HAP-1 (cell line): ENCODE measurements around the gene CEP152.
"Not testable (repeated sequence)": the region's sequence is repeated elsewhere in the genome, so short reads cannot be mapped to it uniquely, and the experiment has no call there.

Experiments
- DNase-seq, 2 experiments: peaks; one replicate each; pipeline ENCODE4 v3.0.0-alpha.2; 2016 to 2020; ENCODE audit warnings: low spot score in 2 of 2
- H3K27me3 ChIP-seq: fragments of 250-450 bp; sonication (Bioruptor Pico); 2 replicates; pipeline ENCODE4 v1.5.1; 2020; ENCODE audit warnings: low read depth, mild to moderate bottlenecking, moderate library complexity
- H3K36me3 ChIP-seq: fragments of 250-450 bp; sonication (Bioruptor Pico); replicated peaks from 2 replicates; pipeline ENCODE4 v1.5.1; 2020; ENCODE audit warnings: mild to moderate bottlenecking
- H3K4me1 ChIP-seq: fragments of 250-450 bp; sonication (Bioruptor Pico); 2 replicates; pipeline ENCODE4 v1.5.1; 2020; ENCODE audit warnings: mild to moderate bottlenecking
- H3K4me3 ChIP-seq: fragments of 250-450 bp; sonication (Bioruptor Pico); 2 replicates; pipeline ENCODE4 v1.5.1; 2020; ENCODE audit warnings: mild to moderate bottlenecking, moderate library complexity
- H3K9me3 ChIP-seq: fragments of 250-450 bp; sonication (Bioruptor Pico); 2 replicates; pipeline ENCODE4 v1.5.1; 2020; ENCODE audit warnings: mild to moderate bottlenecking, moderate library complexity
- in situ Hi-C: fragments of 300-500 bp; cut with MboI; formaldehyde crosslinking; loops from 3 replicates; pipeline ENCODE4 v1.14.3; 2020; ENCODE audit warnings: low sequenced_read_pairs, inconsistent platforms, mixed read lengths

CEP152 gene

GRCh38 chr15:48800811-48801455 lies 9.9 kb downstream of the CEP152 start:
- in situ Hi-C loops = no loop called here
- DNase-seq = peak in 1 of 2 experiments; percentile 92
- H3K4me1 ChIP-seq = peaks cover 29% of the 10 kb centered on the region
- H3K36me3 ChIP-seq = peaks cover 9% of the 10 kb centered on the region
- no peak overlapping the region for H3K4me3 ChIP-seq
- no peaks in the 10 kb centered on the region for H3K27me3 ChIP-seq
- no peaks in the 10 kb centered on the region for H3K9me3 ChIP-seq

- in situ Hi-C loops = no loop called here
- H3K36me3 ChIP-seq = peaks cover 15% of the 10 kb centered on the region
- H3K4me3 ChIP-seq = no peak overlapping the region
- H3K9me3 ChIP-seq = no peaks in the 10 kb centered on the region
- H3K4me1 ChIP-seq = peaks cover 29% of the 10 kb centered on the region
- no peak for DNase-seq
- no peaks in the 10 kb centered on the region for H3K27me3 ChIP-seq
Measured at GRCh38 chr15:48800245-48800644, 10.6 kb downstream of the CEP152 start.

GRCh38 chr15:48798319-48798718 lies 12.6 kb downstream of the CEP152 start:
- Histone ChIP-seq H3K27me3 (no peaks in the 10 kb centered on the region), H3K4me3 (no peak overlapping the region), H3K9me3 (no peaks in the 10 kb centered on the region), H3K36me3 (peaks cover 22% of the 10 kb centered on the region), H3K4me1 (peaks cover 29% of the 10 kb centered on the region)
- in situ Hi-C loops = no loop called here
- DNase-seq = no peak

- Histone ChIP-seq H3K4me1 (peaks cover 27% of the 10 kb centered on the region), H3K27me3 (no peaks in the 10 kb centered on the region), H3K9me3 (no peaks in the 10 kb centered on the region), H3K36me3 (peaks cover 29% of the 10 kb centered on the region), H3K4me3 (no peak overlapping the region)
- no peak for DNase-seq
- in situ Hi-C loops = no loop called here
Measured at GRCh38 chr15:48796930-48797329, 13.9 kb downstream of the CEP152 start.

- no peak for DNase-seq
- Histone ChIP-seq H3K4me3 (no peak overlapping the region), H3K9me3 (no peaks in the 10 kb centered on the region), H3K27me3 (no peaks in the 10 kb centered on the region), H3K4me1 (peaks cover 27% of the 10 kb centered on the region), H3K36me3 (peaks cover 30% of the 10 kb centered on the region)
- in situ Hi-C loops = no loop called here
Measured at GRCh38 chr15:48796521-48796920, 14.3 kb downstream of the CEP152 start.

GRCh38 chr15:48795901-48796300 lies 15.0 kb downstream of the CEP152 start:
- Histone ChIP-seq H3K36me3 (peaks cover 30% of the 10 kb centered on the region), H3K27me3 (no peaks in the 10 kb centered on the region), H3K4me1 (peaks cover 22% of the 10 kb centered on the region), H3K9me3 (no peaks in the 10 kb centered on the region), H3K4me3 (no peak overlapping the region)
- no peak for DNase-seq
- in situ Hi-C loops = no loop called here

- no peaks in the 10 kb centered on the region for H3K27me3 ChIP-seq
- in situ Hi-C loops = no loop called here
- H3K9me3 ChIP-seq = no peaks in the 10 kb centered on the region
- no peak for DNase-seq
- H3K4me1 ChIP-seq = peaks cover 13% of the 10 kb centered on the region
- H3K36me3 ChIP-seq = peaks cover 35% of the 10 kb centered on the region
- no peak overlapping the region for H3K4me3 ChIP-seq
Measured at GRCh38 chr15:48794697-48795134, 16.2 kb downstream of the CEP152 start.

- Histone ChIP-seq H3K27me3 (no peaks in the 10 kb centered on the region), H3K36me3 (peaks cover 50% of the 10 kb centered on the region), H3K4me1 (0 out of 2 replicates have a peak, but pooled peaks cover 3% of the 10 kb centered on the region), H3K4me3 (no peak overlapping the region), H3K9me3 (no peaks in the 10 kb centered on the region)
- no peak for DNase-seq
- in situ Hi-C loops = no loop called here
Measured at GRCh38 chr15:48792408-48792807, 18.5 kb downstream of the CEP152 start.

GRCh38 chr15:48790466-48791115 lies 20.3 kb downstream of the CEP152 start:
- H3K9me3 ChIP-seq, H3K4me3 ChIP-seq, DNase-seq, in situ Hi-C loops, H3K27me3 ChIP-seq, H3K4me1 ChIP-seq: not testable (repeated sequence)
- peaks cover 38% of the 10 kb centered on the region for H3K36me3 ChIP-seq

GRCh38 chr15:48785712-48786111 lies 25.2 kb downstream of the CEP152 start:
- Histone ChIP-seq H3K9me3 (no peaks in the 10 kb centered on the region), H3K36me3 (peaks cover 51% of the 10 kb centered on the region), H3K27me3 (no peaks in the 10 kb centered on the region), H3K4me1 (peaks cover 7% of the 10 kb centered on the region), H3K4me3 (no peak overlapping the region)
- DNase-seq = no peak
- in situ Hi-C loops = no loop called here

- in situ Hi-C loops = no loop called here
- DNase-seq = no peak
- no peaks in the 10 kb centered on the region for H3K9me3 ChIP-seq
- peaks cover 53% of the 10 kb centered on the region for H3K36me3 ChIP-seq
- no peak overlapping the region for H3K4me3 ChIP-seq
- peaks cover 7% of the 10 kb centered on the region for H3K4me1 ChIP-seq
- H3K27me3 ChIP-seq = no peaks in the 10 kb centered on the region
Measured at GRCh38 chr15:48785195-48785594, 25.7 kb downstream of the CEP152 start.

GRCh38 chr15:48784756-48785155 lies 26.1 kb downstream of the CEP152 start:
- no peaks in the 10 kb centered on the region for H3K27me3 ChIP-seq
- H3K36me3 ChIP-seq = peaks cover 50% of the 10 kb centered on the region
- in situ Hi-C loops = no loop called here
- peaks cover 7% of the 10 kb centered on the region for H3K4me1 ChIP-seq
- no peak overlapping the region for H3K4me3 ChIP-seq
- no peaks in the 10 kb centered on the region for H3K9me3 ChIP-seq
- DNase-seq = no peak

- in situ Hi-C loops = no loop called here
- peaks cover 36% of the 10 kb centered on the region for H3K36me3 ChIP-seq
- H3K4me3 ChIP-seq = no peak overlapping the region
- H3K27me3 ChIP-seq = no peaks in the 10 kb centered on the region
- H3K4me1 ChIP-seq = peaks cover 7% of the 10 kb centered on the region
- H3K9me3 ChIP-seq = no peaks in the 10 kb centered on the region
- DNase-seq = no peak
Measured at GRCh38 chr15:48782911-48783310, 28.0 kb downstream of the CEP152 start.

GRCh38 chr15:48781481-48782081 lies 29.3 kb downstream of the CEP152 start:
- no peaks in the 10 kb centered on the region for H3K9me3 ChIP-seq
- no peak overlapping the region for H3K4me3 ChIP-seq
- peaks cover 34% of the 10 kb centered on the region for H3K36me3 ChIP-seq
- H3K4me1 ChIP-seq = peaks cover 7% of the 10 kb centered on the region
- no peaks in the 10 kb centered on the region for H3K27me3 ChIP-seq
- in situ Hi-C loops = no loop called here
- no peak for DNase-seq
